Muscle of leg (tissue), 11 donors: Measurements from ENCODE around the gene CAMKMT. TPM values are rescaled to one million over a fixed set of nuclear protein-coding genes. Genes with fewer than 3 reads are reported as not detected.
A peak's percentile ranks its signal among the peaks of the same experiment; 100 is the strongest.

Experiments
- DNase-seq: peaks from one replicate; pipeline ENCODE4 v3.0.0; 2013
- H3K27ac ChIP-seq: one replicate; pipeline ENCODE4 v1.5.1; 2013; ENCODE audit warnings: mild to moderate bottlenecking, low read length, control low read depth
- H3K27me3 ChIP-seq: one replicate; pipeline ENCODE4 v1.6.1; 2013; ENCODE audit warnings: low read length; ENCODE audit not compliant: control insufficient read depth, insufficient read depth
- H3K36me3 ChIP-seq: one replicate; pipeline ENCODE4 v1.6.1; 2013; ENCODE audit warnings: low read length; ENCODE audit not compliant: control insufficient read depth, insufficient read depth
- H3K4me1 ChIP-seq: one replicate; pipeline ENCODE4 v1.6.1; 2013; ENCODE audit warnings: low read length; ENCODE audit not compliant: control insufficient read depth, insufficient read depth
- H3K4me3 ChIP-seq: one replicate; pipeline ENCODE4 v1.5.1; 2013; ENCODE audit warnings: low read length, control low read depth
- H3K9me3 ChIP-seq: replicated peaks from 2 replicates; pipeline ENCODE4 v1.6.1; 2013; ENCODE audit warnings: low read depth, low read length; ENCODE audit not compliant: control insufficient read depth
- WGBS: methylation state at CpG from one replicate; pipeline ENCODE4 v1.1.5; 2013; ENCODE audit warnings: missing lambda C conversion rate; ENCODE audit not compliant: insufficient coverage; 5-methylcytosine and 5-hydroxymethylcytosine counted together
- polyA plus RNA-seq, 8 donors: library from polyadenylated mRNA; unstranded; fragments of 120-200 nt; gene quantifications; one replicate each; pipeline versions ENCODE4 v1.2.1 to v1.2.3, GENCODE V29; 2013; ENCODE audit warnings: inconsistent platforms in 1 of 8, low replicate concordance in 1 of 8; ENCODE audit not compliant: insufficient read length in 8 of 8, insufficient read depth in 1 of 8
- total RNA-seq: library from RNA; stranded (reverse); fragments of 120-200 nt; gene quantifications from one replicate; pipeline ENCODE4 v1.2.4, GENCODE V29; 2013

CAMKMT gene
- total and polyA plus RNA-seq, 9 donors = 3.8 to 6.1 (median 4.6) TPM

DNA sequence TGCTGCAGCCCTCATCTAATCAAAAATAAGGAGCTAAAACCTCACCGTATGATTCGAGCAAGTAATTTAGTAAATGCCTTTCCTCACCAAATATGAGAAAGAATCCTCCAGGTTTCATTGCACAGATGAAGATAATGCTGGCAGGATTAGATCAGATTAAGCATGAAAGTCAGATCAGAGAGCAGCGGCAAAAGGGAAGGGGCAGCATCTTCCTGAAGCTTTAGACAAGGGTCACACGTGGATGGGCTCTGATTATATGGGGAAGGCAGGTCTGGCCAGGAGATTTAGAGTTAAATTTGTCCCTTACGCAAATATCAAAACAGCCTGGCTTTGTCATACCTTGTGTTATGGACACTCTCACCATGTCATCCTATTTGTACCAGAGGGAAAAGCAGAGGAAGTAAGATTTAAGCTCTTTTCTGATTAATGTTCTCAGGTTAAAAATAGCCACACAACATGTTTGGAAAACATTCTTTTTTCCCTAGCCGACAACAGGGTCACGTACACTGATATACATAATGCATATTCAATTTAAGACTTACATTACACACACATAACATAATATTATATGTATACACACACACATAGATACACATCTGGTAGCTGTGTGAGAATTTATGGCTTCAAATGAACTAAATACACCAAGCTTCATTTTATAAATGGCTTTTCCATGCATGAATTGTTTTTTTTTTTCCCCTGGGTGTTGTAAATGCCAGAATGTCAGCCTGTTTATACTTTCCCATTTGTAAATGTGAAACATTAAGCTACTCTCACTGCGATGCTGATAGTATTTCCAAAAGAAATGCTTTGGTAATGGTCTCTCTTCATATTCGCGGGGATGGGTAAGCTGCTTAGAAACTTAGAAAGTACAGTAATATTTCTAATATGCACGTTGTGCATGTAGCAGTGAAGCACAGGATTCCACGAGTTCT, 383.5 kb downstream of the CAMKMT start:
- Histone ChIP-seq H3K4me1 (peaks cover 7% of the 10 kb centered on the region), H3K27me3 (no peaks in the 10 kb centered on the region), H3K27ac (no peak overlapping the region), H3K4me3 (no peak overlapping the region), H3K36me3 (no peaks in the 10 kb centered on the region), H3K9me3 (no peaks in the 10 kb centered on the region)
- peak; percentile 39 for DNase-seq
- 20% methylated on average over 4 of the region's 12 CpGs for WGBS

DNA sequence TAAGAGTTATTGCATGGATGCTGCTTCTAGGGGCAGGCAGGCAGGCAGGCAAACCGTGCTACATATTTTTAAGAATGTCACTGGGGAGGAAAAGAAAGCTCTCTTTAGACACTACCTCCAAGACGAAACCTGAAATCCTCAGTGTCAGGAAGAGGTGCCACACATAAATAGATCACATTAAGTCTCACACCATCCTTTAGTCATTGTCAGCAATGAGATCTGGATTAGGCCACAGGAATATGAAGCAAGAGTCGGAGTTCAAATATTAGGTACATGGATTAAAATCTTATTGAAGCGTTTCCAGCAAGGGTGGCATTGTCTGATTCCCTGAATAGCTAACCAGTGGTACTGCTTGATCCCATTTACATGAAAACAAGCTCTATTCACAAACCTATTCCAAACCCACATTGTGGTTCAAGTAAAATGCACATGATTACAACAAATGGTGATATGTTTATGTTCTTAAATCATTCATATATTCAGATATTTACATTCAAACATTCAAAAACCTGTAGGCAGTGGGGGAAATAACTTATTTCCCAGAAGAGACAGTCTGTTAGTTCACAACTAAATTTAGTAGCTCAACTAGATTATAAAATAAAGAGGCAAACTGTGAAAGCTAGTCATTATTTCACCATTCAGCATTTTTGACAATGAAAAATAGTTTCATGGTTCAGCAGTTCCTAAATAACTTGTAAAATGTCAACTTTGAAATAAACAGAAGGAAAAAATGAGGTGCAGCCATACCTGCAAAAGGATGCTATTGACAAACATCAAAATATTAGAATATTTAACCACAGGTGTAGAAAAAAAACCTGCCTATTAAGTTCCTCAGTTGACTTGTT, 384.4 kb downstream of the CAMKMT start:
- no peaks in the 10 kb centered on the region for H3K9me3 ChIP-seq
- no peak overlapping the region for H3K4me3 ChIP-seq
- H3K27me3 ChIP-seq = no peaks in the 10 kb centered on the region
- no peak for DNase-seq
- no peak overlapping the region for H3K27ac ChIP-seq
- H3K4me1 ChIP-seq = peaks cover 7% of the 10 kb centered on the region
- H3K36me3 ChIP-seq = no peaks in the 10 kb centered on the region
- no CpG with 5 or more reads among the region's 4 CpGs for WGBS

DNA sequence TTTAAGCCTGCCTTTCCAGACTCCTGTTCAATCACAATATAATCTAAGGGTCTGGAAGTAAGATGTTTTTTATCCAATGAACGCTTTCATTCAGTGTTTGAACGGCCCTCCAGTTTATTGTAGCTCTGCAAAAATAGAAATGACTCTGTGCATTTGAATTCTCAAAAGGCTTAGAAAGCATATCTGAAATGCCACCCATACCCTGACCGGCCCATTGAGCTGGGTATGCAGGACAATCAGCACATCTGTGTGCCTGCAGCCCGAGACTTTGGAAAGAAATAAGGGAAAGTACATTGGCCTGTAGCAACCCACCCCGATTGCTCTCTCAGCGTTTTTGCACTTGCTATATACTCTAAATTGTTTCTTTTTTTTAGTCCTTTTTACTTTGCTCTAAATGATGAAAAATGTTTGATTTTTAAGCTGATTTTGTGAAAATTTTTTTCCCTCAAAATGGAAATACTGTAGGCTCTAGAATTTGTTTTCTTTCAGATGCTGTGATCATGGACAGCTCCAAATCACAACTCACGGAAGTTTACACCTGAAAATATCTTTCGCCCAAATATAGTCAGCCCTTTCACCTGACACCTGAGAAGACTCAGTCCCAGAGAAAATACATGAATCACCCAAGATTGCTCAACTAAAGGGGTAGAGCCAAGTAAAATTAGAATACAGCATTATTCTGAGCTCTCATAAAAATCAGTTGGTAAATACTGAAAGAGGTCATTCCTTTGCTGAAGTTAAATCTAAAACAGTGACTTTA, 385.3 kb downstream of the CAMKMT start:
- no peaks in the 10 kb centered on the region for H3K9me3 ChIP-seq
- H3K27ac ChIP-seq = no peak overlapping the region
- H3K36me3 ChIP-seq = no peaks in the 10 kb centered on the region
- DNase-seq = no peak
- peaks cover 7% of the 10 kb centered on the region for H3K4me1 ChIP-seq
- WGBS = no CpG with 5 or more reads among the region's 8 CpGs
- H3K4me3 ChIP-seq = no peak overlapping the region
- H3K27me3 ChIP-seq = no peaks in the 10 kb centered on the region

DNA sequence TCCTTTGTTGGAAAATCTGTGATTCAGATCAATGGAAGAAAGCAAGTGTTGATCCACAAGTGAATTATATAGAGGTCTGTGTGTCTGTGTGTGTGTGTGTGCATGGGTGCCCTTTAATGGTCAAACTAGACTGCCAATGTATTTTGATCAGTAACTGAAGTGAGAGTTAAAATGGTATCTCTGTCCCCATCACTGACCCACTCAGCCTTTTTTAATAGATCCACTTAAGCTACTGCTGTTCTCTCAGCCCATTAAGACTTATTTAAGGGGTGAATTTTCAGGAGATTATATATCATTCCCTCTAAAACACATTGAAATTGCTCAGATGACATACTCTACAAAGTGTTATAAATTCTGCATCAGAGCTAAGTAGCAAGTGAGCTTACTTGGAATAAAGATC, 386.0 kb downstream of the CAMKMT start:
- DNase-seq = no peak
- H3K9me3 ChIP-seq = no peaks in the 10 kb centered on the region
- H3K4me3 ChIP-seq = no peak overlapping the region
- peaks cover 7% of the 10 kb centered on the region for H3K4me1 ChIP-seq
- H3K36me3 ChIP-seq = no peaks in the 10 kb centered on the region
- H3K27ac ChIP-seq = no peak overlapping the region
- H3K27me3 ChIP-seq = no peaks in the 10 kb centered on the region

GRCh38 chr2:44751754-44752479, 390.2 kb downstream of the CAMKMT start:
- Histone ChIP-seq H3K4me1 (no peaks in the 10 kb centered on the region), H3K27me3 (no peaks in the 10 kb centered on the region), H3K36me3 (no peaks in the 10 kb centered on the region), H3K9me3 (no peaks in the 10 kb centered on the region), H3K27ac (no peak overlapping the region), H3K4me3 (no peak overlapping the region)
- DNase-seq = no peak
- 69% methylated on average over 2 of the region's 8 CpGs for WGBS

- Histone ChIP-seq H3K27me3 (no peaks in the 10 kb centered on the region), H3K27ac (no peak overlapping the region), H3K4me3 (no peak overlapping the region), H3K4me1 (no peaks in the 10 kb centered on the region), H3K9me3 (no peaks in the 10 kb centered on the region), H3K36me3 (no peaks in the 10 kb centered on the region)
- DNase-seq = no peak
- no CpG with 5 or more reads among the region's 2 CpGs for WGBS
Measured at GRCh38 chr2:44752761-44753160, 391.0 kb downstream of the CAMKMT start.

- no peak for DNase-seq
- no peaks in the 10 kb centered on the region for H3K9me3 ChIP-seq
- H3K27ac ChIP-seq = no peak overlapping the region
- H3K27me3 ChIP-seq = no peaks in the 10 kb centered on the region
- H3K4me3 ChIP-seq = no peak overlapping the region
- no peaks in the 10 kb centered on the region for H3K4me1 ChIP-seq
- H3K36me3 ChIP-seq = no peaks in the 10 kb centered on the region
- WGBS = 25% methylated on average over 1 of the region's 3 CpGs
Measured at GRCh38 chr2:44753552-44754285, 392.0 kb downstream of the CAMKMT start.

GRCh38 chr2:44758591-44758990, 396.8 kb downstream of the CAMKMT start:
- Histone ChIP-seq H3K4me3 (no peak overlapping the region), H3K27ac (no peak overlapping the region), H3K36me3 (no peaks in the 10 kb centered on the region), H3K4me1 (no peaks in the 10 kb centered on the region), H3K9me3 (no peaks in the 10 kb centered on the region), H3K27me3 (peaks cover 4% of the 10 kb centered on the region)
- no peak for DNase-seq
- WGBS = no CpG with 5 or more reads among the region's 4 CpGs

DNA sequence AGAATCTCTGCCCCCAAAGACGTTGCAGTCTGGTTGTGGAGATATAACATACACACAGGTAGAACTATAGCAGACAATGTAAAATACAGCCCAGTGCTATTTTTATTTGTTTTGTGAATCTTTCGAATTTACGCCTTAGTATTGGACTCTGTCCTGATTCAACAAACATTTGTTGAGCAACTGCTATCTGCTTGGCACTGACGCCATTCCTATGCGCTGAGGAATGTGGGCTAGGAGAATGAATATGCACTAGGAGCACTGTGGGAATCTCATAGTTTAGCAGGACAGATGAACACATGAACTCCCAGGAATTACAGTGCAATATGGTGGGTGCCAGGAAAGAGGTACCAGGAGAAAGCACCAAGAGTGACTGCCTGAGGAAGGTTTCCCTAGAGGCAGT, 398.1 kb downstream of the CAMKMT start:
- Histone ChIP-seq H3K36me3 (no peaks in the 10 kb centered on the region), H3K27ac (no peak overlapping the region), H3K4me1 (no peaks in the 10 kb centered on the region), H3K9me3 (no peaks in the 10 kb centered on the region), H3K27me3 (peaks cover 5% of the 10 kb centered on the region), H3K4me3 (no peak overlapping the region)
- WGBS = 91% methylated on average over 4 of the region's 5 CpGs
- no peak for DNase-seq
